ENCODE measurements around the gene BANP.
"Not testable (repeated sequence)": the region's sequence is repeated elsewhere in the genome, so short reads cannot be mapped to it uniquely, and the experiment has no call there.

Gene BANP

GRCh38 chr16:87927195-87927562 is 24.1 kb upstream of the BANP start:
- DNase-seq = no peak

- DNase-seq = no peak
Measured at GRCh38 chr16:87929986-87930385, 21.2 kb upstream of the BANP start.

- DNase-seq = no peak
Measured at GRCh38 chr16:87930456-87930855, 20.8 kb upstream of the BANP start.

GRCh38 chr16:87931504-87931903 is 19.7 kb upstream of the BANP start:
- no peak for DNase-seq

- not testable (repeated sequence) for DNase-seq
Measured at GRCh38 chr16:87932475-87933139, 18.6 kb upstream of the BANP start.

- no peak for DNase-seq
Measured at GRCh38 chr16:87933140-87933495, 18.1 kb upstream of the BANP start.

- DNase-seq = not testable (repeated sequence)
Measured at GRCh38 chr16:87934752-87935425, 16.3 kb upstream of the BANP start.

GRCh38 chr16:87936016-87936374 is 15.2 kb upstream of the BANP start:
- not testable (repeated sequence) for DNase-seq

GRCh38 chr16:87936375-87937230 is 14.6 kb upstream of the BANP start, which contains the start of gene CA5A:
Gene CA5A, minus strand, starts transcription at chr16:87936529. Its CDS starts 79 bp downstream, at chr16:87936450.
- no peak for DNase-seq

GRCh38 chr16:87937231-87937542 is 14.0 kb upstream of the BANP start:
- DNase-seq = not testable (repeated sequence)

- no peak for DNase-seq
Measured at GRCh38 chr16:87938412-87938949, 12.8 kb upstream of the BANP start.

- no peak for DNase-seq
Measured at GRCh38 chr16:87939562-87940423, 11.4 kb upstream of the BANP start.

GRCh38 chr16:87942680-87943079 is 8.6 kb upstream of the BANP start:
- no peak for DNase-seq

- DNase-seq = no peak
Measured at GRCh38 chr16:87945351-87946042, 5.7 kb upstream of the BANP start.

- DNase-seq = no peak
Measured at GRCh38 chr16:87946596-87947347, 4.5 kb upstream of the BANP start.

- no peak for DNase-seq
Measured at GRCh38 chr16:87947356-87948118, 3.7 kb upstream of the BANP start.

GRCh38 chr16:87948119-87948545 is 3.1 kb upstream of the BANP start:
- no peak for DNase-seq

GRCh38 chr16:87948735-87949070 is 2.5 kb upstream of the BANP start:
- DNase-seq = no peak

GRCh38 chr16:87949071-87949744 is 2.0 kb upstream of the BANP start:
- no peak for DNase-seq
